Bone marrow (tissue), 2 donors: ENCODE results near the gene SENP8.

Experiments
- DNase-seq, 2 donors: peaks; one replicate each; lab custom pipeline; 2025; lab: John Stamatoyannopoulos, UW

The SENP8 gene

DNA sequence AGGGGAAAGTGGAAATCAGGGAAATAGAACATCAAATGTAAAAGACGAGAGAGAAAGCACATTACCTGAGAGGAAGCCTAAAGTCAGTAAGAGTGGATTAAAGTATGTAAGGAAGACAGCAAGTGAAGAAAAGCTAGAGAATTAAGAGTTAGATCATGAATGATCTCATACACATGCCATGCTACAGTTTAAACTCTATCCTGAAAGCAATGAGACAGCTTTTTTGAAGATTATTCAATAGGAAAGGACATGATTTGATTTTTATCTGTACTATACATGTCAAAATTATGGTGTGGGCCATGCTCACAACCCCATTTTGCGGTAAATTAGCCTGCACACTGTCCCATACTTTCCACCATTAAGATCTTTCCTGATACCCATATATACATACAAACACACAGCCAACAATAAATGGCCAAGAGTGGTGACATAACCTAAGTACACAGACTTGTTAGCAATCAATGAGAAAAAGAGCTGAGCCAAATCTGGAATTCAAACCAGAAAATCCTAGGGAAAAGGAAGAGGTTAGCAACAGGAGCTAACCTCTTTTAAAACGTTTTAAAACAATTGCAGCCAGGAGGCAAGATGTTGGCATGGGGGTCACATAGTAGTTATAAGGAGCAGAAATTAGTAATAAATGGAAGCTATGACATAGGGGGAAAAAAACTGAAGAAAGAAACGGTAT lies 4.7 kb upstream of the SENP8 start:
- no peak for DNase-seq

- DNase-seq, result no peak
Observed at GRCh38 chr15:72116731-72117485, 1.3 kb upstream of the SENP8 start.

GRCh38 chr15:72117486-72118016 lies 652 bp upstream of the SENP8 start:
- peak in 1 of 2 donors; percentile 97 for DNase-seq

DNA sequence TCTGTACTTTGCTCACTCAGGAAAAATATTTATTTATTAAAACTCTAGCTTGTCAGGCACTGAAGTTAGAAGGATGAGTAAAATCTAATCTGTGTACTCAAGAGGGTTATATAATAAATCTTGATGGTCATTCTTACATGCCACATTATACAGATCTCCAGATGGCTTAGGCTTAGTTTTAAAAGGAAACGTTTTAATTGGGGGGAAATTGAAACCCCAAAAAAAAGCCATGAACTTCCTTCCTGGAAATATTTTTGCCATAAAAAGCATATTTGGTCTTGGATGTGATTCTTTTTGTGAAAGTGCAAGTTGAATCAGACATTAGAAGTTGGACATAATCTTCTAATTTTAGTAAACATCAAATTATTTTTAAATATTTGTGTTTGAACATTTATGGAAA lies 6.0 kb downstream of the SENP8 start:
- DNase-seq, result no peak

GRCh38 chr15:72127724-72128322 lies 9.6 kb downstream of the SENP8 start:
- DNase-seq, result no peak

- DNase-seq, result no peak
Observed at GRCh38 chr15:72128359-72128758, 10.2 kb downstream of the SENP8 start.

GRCh38 chr15:72130272-72130671 lies 12.1 kb downstream of the SENP8 start:
- DNase-seq, result no peak

DNA sequence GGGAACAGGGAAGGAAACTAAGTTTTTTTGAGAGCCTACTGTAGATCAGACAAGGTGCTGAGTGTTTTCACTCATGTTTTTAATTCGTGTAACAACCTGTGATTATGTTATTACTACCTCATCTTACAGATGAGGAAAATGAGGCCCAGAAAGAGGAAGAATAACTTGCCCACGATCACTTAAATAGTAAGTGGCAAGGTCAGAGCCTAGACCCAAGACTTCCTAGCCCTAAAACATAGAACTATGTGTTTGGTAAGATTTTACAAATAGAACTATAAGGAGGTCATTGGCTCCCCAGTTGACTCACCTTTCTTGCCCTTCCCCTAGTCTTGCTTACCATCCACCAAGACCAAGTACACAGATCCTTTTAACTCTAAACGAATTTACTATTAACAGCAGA lies 13.7 kb downstream of the SENP8 start:
- no peak for DNase-seq

DNA sequence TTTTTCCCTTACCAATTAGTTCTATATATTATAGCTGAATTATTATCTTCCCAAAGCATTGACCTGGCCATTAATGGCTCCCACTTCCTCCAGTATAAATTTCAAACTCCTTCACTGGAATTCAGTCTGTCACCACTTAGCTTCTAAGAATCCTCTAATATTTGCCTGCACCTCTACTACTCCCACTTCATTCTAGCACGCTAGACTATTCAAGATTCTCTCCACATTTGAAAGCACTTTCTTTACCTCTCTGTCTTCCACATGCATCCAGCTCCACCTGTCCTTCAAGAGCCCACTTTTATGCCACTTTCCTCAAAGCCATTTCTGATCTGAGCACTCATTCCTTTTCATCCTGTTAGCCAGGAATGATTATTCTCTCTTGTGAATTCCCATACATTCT lies 15.0 kb downstream of the SENP8 start:
- no peak for DNase-seq

DNA sequence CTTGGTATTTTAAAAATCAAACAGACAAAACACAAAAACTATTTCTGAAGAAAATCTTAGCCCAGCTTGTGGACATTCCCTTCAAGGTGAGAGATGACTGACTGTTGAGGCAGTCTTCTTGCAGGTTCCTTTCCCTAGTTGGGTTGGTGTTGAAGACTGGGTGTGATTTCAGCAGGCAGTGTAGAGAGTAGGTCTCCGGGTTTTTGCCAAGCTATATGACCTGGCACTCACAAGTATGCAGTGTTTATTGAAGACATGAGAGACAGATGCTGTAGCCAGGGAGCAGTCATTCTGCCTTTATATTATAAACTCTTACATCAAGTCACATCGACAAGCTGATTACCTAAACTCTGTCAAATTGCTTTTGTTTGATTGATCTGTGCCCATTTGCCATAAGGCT lies 17.5 kb downstream of the SENP8 start:
- no peak for DNase-seq

GRCh38 chr15:72136170-72137051 lies 18.2 kb downstream of the SENP8 start:
- DNase-seq, result no peak

DNA sequence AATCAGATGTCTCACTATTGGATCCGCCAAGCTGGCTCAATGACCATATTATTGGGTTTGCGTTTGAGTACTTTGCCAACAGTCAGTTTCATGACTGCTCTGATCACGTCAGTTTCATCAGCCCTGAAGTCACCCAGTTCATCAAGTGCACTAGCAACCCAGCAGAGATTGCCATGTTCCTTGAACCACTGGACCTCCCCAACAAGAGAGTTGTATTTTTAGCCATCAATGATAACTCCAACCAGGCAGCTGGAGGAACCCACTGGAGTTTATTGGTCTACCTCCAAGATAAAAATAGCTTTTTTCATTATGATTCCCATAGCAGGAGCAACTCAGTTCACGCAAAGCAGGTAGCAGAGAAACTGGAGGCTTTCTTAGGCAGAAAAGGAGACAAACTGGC lies 21.5 kb downstream of the SENP8 start:
- no peak for DNase-seq

DNA sequence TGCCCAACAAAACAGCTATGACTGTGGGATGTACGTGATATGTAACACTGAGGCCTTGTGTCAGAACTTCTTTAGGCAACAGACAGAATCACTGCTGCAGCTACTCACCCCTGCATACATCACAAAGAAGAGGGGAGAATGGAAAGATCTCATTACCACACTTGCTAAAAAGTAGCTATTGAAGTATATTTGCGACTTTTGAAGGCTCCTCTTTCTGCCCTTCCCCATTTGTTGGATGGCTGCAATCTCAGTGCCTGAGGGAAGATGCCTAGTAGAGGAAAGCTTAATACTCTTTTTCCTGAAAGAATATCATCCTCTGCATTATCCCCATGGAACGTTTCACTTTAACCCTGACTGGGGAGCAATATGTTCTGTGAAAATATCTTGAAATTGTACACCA lies 21.9 kb downstream of the SENP8 start:
- DNase-seq, result no peak

DNA sequence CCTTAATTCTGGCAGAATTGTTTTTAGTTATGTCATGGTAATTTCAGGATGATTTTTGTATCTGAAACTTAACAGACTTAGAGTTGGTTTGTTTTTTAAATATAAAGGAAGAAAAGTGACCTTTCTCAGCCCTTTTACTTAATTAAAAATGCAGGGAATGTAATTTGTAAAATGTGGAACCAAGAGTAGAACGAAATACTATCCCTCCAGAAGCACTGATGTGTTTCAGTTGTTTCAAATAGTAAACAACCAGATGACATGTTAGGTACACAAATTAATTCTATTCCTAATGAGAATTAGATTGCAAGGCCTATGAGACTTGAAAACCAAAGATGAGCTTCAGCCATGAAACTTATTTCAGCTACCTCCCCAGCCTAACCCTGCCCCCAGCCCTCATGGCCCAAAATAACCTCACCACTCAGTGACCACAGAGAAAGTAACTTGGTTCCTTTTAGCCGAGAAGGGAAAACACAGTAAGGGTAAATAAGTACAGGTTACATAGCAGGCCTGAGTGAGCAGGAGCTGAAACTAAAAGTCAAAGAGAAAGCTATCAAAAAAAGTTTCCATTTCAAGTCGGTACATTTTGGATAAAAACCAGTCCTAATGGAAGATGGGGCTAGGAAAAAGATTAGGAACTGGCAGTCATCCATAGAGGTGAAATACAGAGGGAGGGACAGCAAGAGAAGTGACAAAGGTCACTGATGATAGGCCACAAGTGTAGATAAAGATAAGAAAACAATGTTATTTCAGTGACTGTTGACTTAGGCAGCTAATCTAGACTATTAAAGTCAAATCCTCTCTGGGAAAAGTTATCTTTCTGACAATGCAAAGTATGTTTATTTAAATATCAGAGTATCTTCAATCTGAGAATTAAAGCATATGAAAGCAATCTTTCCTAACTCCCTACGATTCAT lies 23.2 kb downstream of the SENP8 start:
- DNase-seq, result no peak

DNA sequence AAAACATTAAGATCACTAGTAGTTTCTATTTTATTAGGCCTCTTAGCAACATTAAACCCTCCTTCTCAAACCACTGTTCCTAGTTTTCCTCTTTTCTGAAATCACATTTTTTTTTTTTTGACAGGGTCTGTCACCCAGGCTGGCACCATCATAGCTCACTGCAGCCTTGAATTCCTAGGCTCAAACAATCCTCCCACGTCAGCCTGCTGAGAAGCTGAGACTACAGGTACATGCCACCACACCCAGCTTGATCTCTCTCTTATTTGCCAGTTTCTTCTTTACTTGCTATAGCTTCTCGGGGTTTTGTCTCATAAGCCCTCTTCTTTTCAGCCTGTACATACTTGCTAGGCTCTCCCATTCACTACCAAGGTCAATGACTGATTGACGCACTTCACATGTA lies 28.0 kb downstream of the SENP8 start:
- no peak for DNase-seq

DNA sequence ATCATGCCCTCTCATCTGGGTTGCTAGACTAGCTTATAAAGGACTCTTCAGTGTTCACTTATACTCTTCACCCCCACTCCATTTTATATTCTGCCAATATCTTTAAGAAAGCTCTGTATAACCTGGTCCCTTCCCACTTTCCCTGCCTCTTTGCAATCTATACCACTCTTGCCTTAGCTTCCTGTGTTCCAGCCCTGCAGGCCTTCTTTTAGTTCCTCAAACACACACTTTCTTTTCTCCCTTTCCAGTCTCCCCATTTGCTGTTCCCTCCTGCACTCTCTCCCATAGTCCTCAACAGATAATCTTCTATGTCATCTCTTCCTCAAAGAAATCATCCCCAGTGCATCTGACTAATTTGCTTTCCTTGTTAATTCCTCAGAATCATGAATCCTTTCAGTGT lies 28.7 kb downstream of the SENP8 start:
- no peak for DNase-seq

DNA sequence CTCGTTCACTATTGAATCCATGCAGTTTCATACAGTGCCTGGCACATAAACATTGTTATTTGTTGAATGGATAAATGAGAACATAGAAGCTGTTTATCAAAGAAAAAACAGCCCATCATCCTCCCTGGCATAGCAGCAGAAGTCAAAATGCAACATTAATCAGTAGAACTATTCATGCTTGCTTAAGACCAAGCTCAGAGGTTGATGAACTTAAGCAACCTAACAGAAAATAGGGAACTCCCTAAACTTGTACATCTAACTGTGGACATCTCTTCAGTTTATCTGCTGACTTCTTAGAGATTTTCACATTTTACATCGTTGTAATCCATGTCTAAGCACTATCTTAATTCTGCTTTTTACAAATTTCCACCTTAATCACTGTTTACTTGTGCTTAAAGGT lies 29.2 kb downstream of the SENP8 start:
- DNase-seq, result no peak

DNA sequence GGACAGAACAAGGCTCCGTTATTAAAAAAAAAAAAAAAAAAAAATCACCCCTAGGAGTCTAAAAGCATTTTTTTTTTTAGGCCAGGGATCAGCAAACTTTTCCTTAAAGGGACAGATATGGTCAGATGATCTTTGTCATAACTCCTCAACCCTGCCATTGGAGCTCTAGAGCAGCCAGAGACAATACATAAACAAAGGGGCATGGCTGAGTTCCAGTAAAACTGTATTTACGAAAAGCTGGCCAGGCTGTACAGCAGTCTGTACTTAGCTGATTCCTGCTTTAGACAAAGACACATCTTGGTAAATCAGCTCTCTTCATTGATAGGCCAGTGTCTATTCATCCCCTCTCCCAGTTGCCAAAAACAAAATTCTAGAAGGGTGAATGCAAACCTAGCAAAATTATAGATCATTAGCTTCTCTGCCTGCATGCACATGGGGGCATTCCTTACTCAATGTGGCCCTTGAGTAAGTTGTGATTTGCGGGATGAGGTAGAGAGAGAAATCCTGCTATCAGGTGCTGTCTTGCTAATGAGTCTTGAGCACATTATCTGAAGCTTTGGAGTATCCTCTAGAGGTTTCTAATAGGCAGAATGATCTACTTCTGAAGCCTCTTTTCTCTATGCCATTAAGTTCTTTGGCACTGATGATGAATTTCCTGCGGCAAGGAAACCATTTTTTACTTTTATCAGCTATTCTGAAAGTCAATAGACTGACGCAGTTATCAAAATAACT lies 35.2 kb downstream of the SENP8 start:
- no peak for DNase-seq

DNA sequence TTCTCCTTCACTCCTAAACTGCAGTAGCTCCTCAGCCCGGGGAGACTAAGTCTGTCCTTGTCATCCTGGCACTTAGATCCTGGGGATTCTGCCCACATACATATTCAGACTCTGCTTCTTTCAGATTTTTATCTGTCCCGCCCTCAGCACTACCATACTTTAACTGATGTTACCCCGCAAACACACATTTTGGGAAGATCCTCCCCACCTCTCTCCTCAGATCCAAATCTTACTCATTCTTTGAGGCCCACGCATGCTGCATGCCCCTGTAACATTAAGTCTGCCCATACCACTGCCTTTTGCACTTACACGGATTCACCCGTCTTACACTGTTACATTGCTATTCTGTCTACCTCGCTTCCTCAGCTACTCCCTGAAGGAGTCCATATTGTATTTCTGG lies 36.1 kb downstream of the SENP8 start:
- DNase-seq, result no peak

DNA sequence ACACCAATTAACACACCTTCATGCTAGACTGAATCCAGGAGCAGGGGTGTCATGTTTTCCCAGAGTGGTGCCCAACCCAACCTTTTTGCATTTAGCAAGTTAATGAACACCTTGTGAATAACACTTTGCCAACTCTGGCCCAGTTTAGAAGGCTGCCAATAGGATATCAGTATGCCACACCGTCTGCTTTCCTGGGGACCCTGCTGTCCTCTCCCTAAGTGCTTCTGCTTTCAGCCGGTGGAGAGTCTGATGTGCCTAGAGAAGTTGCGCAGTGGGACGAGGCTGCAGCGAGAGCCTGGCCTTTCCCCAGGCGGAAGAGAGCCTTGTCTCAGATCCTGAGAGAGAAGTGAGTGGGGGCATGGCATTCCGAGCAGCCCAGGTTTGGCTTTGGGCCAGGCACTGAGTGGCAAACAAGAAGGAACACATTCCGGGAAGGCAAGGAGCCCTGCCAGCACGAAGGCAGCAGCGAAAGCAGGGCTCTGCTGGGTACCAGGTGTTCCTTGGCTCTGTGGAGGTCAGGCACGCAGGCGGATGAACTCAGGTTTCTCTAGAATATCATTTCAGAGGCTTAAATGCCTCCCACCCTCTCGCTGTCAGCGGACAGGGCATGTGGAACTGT lies 36.9 kb downstream of the SENP8 start:
- DNase-seq, result no peak
